Lung (tissue), 12 donors: ENCODE measurements around the gene AIF1L. TPM values are rescaled to one million over a fixed set of nuclear protein-coding genes. Genes with fewer than 3 reads are reported as not detected.

Experiments used
- ATAC-seq: fragments of 200-7000 bp; cut with Tn5 transposase; one replicate; pipeline ENCODE4 v1.9.1; 2020; ENCODE audit warnings: moderate number of reproducible peaks; ENCODE audit not compliant: insufficient read depth, low FRiP score
- DNase-seq, 3 donors: peaks; one replicate each; pipeline ENCODE4 v3.0.0-alpha.2; 2013 to 2017
- H3K27ac ChIP-seq, 2 donors: one replicate each; pipeline ENCODE4 v1.5.1; 2013; ENCODE audit warnings: mild to moderate bottlenecking in 2 of 2, moderate library complexity in 2 of 2, control low read depth in 1 of 2, inconsistent platforms in 1 of 2, low read depth in 1 of 2, low read length in 1 of 2
- H3K27me3 ChIP-seq, 3 donors: one replicate each; pipeline ENCODE4 v1.5.1; 2013; ENCODE audit warnings: low read length in 2 of 3; ENCODE audit not compliant: control insufficient read depth in 3 of 3, insufficient read depth in 3 of 3
- H3K36me3 ChIP-seq, 4 donors: one replicate each; pipeline ENCODE4 v1.5.1; 2013; ENCODE audit warnings: low read length in 4 of 4, mild to moderate bottlenecking in 1 of 4, moderate library complexity in 1 of 4; ENCODE audit not compliant: control insufficient read depth in 4 of 4, insufficient read depth in 4 of 4
- H3K4me1 ChIP-seq, 5 donors: one replicate each; pipeline ENCODE4 v1.5.1; 2013; ENCODE audit warnings: low read length in 5 of 5, mild to moderate bottlenecking in 2 of 5, moderate library complexity in 1 of 5; ENCODE audit not compliant: control insufficient read depth in 5 of 5, insufficient read depth in 5 of 5
- H3K4me3 ChIP-seq: one replicate; pipeline ENCODE4 v1.5.1; 2013; ENCODE audit warnings: mild to moderate bottlenecking, control low read depth, moderate library complexity
- H3K9ac ChIP-seq, 2 donors: one replicate each; pipeline ENCODE4 v1.5.1; 2013; ENCODE audit warnings: low read length in 2 of 2, control low read depth in 1 of 2; ENCODE audit not compliant: insufficient read depth in 1 of 2
- H3K9me3 ChIP-seq, 4 donors: one replicate each; pipeline ENCODE4 v1.5.1; 2013; ENCODE audit warnings: low read length in 3 of 4, mild to moderate bottlenecking in 1 of 4, moderate library complexity in 1 of 4; ENCODE audit not compliant: control insufficient read depth in 4 of 4, insufficient read depth in 3 of 4
- WGBS, 2 donors: extraction: QIAGEN DNeasy Blood & Tissue Kit; methylation state at CpG; one replicate each; pipeline ENCODE4 v1.1.7; 2013; 5-methylcytosine and 5-hydroxymethylcytosine counted together
- polyA plus RNA-seq, 2 donors: library from polyadenylated mRNA; stranded (reverse); fragments of 200-250 nt; gene quantifications; one replicate each; pipeline ENCODE4 v1.2.1, GENCODE V29; 2013
- total RNA-seq, 2 donors: library from RNA; depleted of rRNA in 1 of 2; stranded (reverse); fragments of >200 nt in 1 of 2; gene quantifications; one replicate each; pipeline ENCODE4 v1.2.1, GENCODE V29; 2014 to 2021
- TF ChIP-seq, protein P1 (sequence below): IDR thresholded peaks from 2 replicates; pipeline ENCODE4 v1.5.1; 2012; ENCODE audit warnings: mild to moderate bottlenecking; ENCODE audit errors: control extremely low read depth, extremely low read depth
- donor health status: control.
- donor health status: control.
- donor health status: Bipolar disorder and iron deficiency.
- donor health status: healthy.
- donor health status: DM: yes; HTN: yes; CAD: no.

Gene AIF1L
- total and polyA plus RNA-seq, 4 donors, result 3.2 to 16.5 (median 6.9) TPM

DNA sequence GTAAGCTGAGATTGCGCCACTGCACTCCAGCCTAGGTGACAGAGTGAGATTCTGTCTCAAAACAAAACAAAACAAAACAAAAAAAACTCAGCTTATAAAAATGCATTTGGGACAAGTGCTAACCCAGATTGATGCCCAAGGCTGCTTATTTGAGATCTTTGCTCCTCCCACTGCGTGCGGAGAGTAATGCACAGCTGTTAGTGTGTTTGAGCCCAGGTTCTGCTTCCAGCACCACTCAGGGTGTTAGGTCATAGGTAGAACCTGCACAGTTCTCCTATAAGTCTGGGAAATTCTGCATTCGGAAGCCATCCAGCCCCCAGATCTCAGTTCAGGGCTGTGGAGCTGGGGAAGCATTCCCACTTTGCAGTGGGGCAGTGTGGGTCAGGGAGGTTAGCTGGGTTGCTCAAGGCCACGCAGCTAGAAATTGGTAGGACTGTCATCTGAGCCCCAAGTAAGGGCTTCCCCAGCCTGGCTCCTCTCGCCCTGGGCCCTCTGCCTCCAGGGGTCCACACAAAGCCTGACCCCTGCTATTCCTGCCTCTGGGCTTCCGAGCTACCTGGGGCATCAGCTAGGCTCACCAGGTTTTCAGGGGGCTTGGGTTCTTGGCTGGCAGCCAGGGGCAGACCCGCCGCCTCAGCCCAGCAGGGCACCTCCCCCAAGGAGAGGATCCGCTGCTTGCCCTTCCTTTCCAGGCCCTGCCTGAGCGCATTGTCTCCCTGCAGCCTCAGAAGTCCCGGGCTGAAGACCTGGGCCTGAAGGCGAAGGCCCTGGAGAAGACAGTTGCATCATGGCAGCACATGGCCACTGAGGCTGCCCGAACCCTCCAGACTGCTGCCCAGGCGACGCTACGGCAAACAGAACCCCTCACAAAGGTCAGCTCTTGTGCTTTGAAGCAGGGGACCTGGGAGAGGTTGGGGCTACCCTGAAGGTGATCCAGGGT, 17.6 kb upstream of the AIF1L start:
- Histone ChIP-seq H3K9me3 (no peaks in the 10 kb centered on the region), H3K27ac (no peak overlapping the region), H3K27me3 (no peaks in the 10 kb centered on the region), H3K4me3 (no peak overlapping the region), H3K4me1 (no peaks in the 10 kb centered on the region), H3K9ac (no peak overlapping the region), H3K36me3 (no peaks in the 10 kb centered on the region)
- TF ChIP-seq, protein P1, sequence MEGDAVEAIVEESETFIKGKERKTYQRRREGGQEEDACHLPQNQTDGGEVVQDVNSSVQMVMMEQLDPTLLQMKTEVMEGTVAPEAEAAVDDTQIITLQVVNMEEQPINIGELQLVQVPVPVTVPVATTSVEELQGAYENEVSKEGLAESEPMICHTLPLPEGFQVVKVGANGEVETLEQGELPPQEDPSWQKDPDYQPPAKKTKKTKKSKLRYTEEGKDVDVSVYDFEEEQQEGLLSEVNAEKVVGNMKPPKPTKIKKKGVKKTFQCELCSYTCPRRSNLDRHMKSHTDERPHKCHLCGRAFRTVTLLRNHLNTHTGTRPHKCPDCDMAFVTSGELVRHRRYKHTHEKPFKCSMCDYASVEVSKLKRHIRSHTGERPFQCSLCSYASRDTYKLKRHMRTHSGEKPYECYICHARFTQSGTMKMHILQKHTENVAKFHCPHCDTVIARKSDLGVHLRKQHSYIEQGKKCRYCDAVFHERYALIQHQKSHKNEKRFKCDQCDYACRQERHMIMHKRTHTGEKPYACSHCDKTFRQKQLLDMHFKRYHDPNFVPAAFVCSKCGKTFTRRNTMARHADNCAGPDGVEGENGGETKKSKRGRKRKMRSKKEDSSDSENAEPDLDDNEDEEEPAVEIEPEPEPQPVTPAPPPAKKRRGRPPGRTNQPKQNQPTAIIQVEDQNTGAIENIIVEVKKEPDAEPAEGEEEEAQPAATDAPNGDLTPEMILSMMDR, result no peak
- WGBS, 2 donors, result 87 to 91% methylated on average over 17 of the region's 17 CpGs
- ATAC-seq (no peak), DNase-seq (no peak)

DNA sequence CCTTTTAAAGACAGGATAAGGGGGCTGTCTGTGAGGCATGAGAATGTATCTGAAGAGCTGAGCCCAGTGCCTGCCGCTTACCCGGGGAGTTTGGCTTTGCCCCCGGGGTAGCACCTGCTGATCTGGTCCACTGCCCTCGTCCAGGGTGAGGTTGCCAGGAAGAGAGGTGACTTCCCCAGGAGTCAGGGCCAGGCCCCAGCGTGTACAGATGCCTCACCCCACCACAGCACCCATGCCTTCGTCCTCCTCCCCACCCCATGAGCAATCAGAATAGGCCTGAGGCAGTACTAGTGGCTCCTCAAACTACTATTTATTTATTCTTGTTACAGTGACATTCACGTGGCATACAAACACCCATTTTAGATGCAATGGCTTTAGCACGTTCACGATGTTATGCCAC, 15.7 kb upstream of the AIF1L start:
- Histone ChIP-seq H3K36me3 (no peaks in the 10 kb centered on the region), H3K4me3 (no peak overlapping the region), H3K9me3 (no peaks in the 10 kb centered on the region), H3K9ac (no peak overlapping the region), H3K4me1 (no peaks in the 10 kb centered on the region), H3K27me3 (no peaks in the 10 kb centered on the region), H3K27ac (no peak overlapping the region)
- DNase-seq, result no peak
- no peak for ATAC-seq
- TF ChIP-seq, protein P1, result no peak
- WGBS, 2 donors, result 79 to 94% methylated on average over 9 of the region's 9 CpGs

DNA sequence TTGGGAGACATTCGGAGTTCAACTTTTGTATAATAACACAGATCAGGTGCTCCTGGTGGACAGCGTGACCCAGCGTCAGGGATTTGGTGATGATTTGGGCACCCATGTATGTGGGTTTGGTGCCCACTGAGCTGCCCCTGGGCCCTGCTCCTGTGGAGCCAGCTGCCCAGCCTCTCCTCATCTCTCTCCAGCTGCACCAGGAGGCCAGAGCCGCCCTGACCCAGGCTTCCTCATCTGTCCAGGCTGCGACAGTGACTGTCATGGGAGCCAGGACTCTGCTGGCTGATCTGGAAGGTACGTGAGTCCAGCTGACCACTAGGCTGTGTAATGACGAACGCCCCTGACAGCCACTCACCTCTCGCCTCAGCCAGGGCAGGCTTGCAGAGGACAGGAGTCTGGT, 14.5 kb upstream of the AIF1L start:
- Histone ChIP-seq H3K27me3 (no peaks in the 10 kb centered on the region), H3K27ac (no peak overlapping the region), H3K9me3 (no peaks in the 10 kb centered on the region), H3K4me1 (no peaks in the 10 kb centered on the region), H3K4me3 (no peak overlapping the region), H3K9ac (no peak overlapping the region), H3K36me3 (no peaks in the 10 kb centered on the region)
- 91 to 98% methylated on average over 9 of the region's 9 CpGs for WGBS, 2 donors
- DNase-seq (no peak), ATAC-seq (no peak)
- TF ChIP-seq, protein P1, result no peak
